ENCODE measurements around the gene PHOSPHO2.

DNA sequence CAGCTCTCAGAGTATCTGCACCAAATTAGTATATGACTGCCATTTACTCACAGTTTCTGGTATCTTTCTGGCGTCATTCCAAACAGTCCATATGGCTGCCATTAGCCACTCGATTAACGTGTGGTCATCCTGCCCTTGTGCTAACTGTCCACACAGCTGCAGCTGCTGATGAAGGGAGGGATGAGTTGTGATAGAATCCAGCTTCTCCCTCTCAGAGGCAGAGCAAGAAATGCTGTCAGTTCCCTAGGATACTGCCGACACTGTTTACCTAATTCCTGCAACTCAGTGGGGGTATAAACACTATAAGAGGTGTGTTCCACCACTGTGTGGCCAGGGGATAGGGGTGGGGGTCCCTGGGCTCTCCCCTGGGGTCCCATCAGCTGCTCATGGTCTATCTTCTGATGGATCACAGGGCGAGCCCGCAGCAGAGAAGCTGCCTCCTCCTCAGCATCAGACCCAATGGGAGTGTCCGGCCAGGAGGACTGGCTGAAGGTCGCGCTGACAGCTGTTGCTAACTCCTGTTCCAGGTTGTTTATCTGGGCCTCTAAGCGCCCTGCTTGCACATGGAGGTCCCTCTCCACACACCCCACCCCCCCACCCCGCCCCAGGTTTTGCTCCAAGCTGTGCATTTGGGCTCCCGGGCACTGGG lies 22.1 kb downstream of the PHOSPHO2 start:
- TF ChIP-seq EZH2 (IDR thresholded peaks at IDR 0.05; ENCODE audit: borderline replicate concordance, control insufficient read depth, low read depth, low read length) (no peak), GABPA (IDR thresholded peaks at IDR 0.05; ENCODE audit: low read depth) (no peak), ZNF274 (IDR thresholded peaks at IDR 0.05; ENCODE audit: insufficient read depth, insufficient read length) (no peak), ETV6 (conservative IDR thresholded peaks at IDR 0.05 in 1 of 2, IDR thresholded peaks at IDR 0.05 in 1 of 2; ENCODE audit: borderline replicate concordance in 1 of 2, low read depth in 1 of 2) (no peak), EGR1 (IDR thresholded peaks at IDR 0.05; ENCODE audit: borderline replicate concordance in 1 of 2, low read depth in 2 of 2, low read length in 2 of 2) (no peak), NR2C2 (IDR thresholded peaks at IDR 0.05; ENCODE audit: borderline replicate concordance, control insufficient read depth, insufficient read length, low read depth) (no peak)
- TF ChIP-seq, protein P1, sequence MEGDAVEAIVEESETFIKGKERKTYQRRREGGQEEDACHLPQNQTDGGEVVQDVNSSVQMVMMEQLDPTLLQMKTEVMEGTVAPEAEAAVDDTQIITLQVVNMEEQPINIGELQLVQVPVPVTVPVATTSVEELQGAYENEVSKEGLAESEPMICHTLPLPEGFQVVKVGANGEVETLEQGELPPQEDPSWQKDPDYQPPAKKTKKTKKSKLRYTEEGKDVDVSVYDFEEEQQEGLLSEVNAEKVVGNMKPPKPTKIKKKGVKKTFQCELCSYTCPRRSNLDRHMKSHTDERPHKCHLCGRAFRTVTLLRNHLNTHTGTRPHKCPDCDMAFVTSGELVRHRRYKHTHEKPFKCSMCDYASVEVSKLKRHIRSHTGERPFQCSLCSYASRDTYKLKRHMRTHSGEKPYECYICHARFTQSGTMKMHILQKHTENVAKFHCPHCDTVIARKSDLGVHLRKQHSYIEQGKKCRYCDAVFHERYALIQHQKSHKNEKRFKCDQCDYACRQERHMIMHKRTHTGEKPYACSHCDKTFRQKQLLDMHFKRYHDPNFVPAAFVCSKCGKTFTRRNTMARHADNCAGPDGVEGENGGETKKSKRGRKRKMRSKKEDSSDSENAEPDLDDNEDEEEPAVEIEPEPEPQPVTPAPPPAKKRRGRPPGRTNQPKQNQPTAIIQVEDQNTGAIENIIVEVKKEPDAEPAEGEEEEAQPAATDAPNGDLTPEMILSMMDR (IDR thresholded peaks at IDR 0.05 in 2 of 3, conservative IDR thresholded peaks at IDR 0.05 in 1 of 3; ENCODE audit: control insufficient read depth in 2 of 3, extremely low read depth in 1 of 3, insufficient read depth in 1 of 3, low read depth in 3 of 3, low read length in 3 of 3), result no peak
- TF ChIP-seq, protein P2, sequence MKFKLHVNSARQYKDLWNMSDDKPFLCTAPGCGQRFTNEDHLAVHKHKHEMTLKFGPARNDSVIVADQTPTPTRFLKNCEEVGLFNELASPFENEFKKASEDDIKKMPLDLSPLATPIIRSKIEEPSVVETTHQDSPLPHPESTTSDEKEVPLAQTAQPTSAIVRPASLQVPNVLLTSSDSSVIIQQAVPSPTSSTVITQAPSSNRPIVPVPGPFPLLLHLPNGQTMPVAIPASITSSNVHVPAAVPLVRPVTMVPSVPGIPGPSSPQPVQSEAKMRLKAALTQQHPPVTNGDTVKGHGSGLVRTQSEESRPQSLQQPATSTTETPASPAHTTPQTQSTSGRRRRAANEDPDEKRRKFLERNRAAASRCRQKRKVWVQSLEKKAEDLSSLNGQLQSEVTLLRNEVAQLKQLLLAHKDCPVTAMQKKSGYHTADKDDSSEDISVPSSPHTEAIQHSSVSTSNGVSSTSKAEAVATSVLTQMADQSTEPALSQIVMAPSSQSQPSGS (IDR thresholded peaks at IDR 0.05; ENCODE audit: low read length), result no peak
